RWPE1 (cell line): Measurements from ENCODE around the gene SETBP1.

Source experiments
- CTCF ChIA-PET: fragments of 350-600 bp; sonication (Branson Sonifier 250); formaldehyde crosslinking; extraction: SDS; loops from one replicate; lab custom pipeline; 2021; lab: Yijun Ruan, JAX
- POLR2A ChIA-PET: fragments of 400-600 bp; formaldehyde crosslinking; extraction: SDS; loops from one replicate; lab custom pipeline; 2020; ENCODE audit warnings: antibody characterized with exemption; ENCODE audit not compliant: low non-redundant PET; lab: Yijun Ruan, JAX
- DNase-seq: peaks from one replicate; pipeline ENCODE4 v3.0.0; 2012; ENCODE audit warnings: low spot score
- H3K27ac ChIP-seq: fragments of 450-650 bp; 2 replicates; pipeline ENCODE4 v1.5.1; 2017
- TF ChIP-seq, protein P1 (sequence below): fragments of 450-650 bp; conservative IDR thresholded peaks from 2 replicates; pipeline ENCODE4 v1.5.1; 2017; ENCODE audit warnings: low read depth, mild to moderate bottlenecking

Gene SETBP1

DNA sequence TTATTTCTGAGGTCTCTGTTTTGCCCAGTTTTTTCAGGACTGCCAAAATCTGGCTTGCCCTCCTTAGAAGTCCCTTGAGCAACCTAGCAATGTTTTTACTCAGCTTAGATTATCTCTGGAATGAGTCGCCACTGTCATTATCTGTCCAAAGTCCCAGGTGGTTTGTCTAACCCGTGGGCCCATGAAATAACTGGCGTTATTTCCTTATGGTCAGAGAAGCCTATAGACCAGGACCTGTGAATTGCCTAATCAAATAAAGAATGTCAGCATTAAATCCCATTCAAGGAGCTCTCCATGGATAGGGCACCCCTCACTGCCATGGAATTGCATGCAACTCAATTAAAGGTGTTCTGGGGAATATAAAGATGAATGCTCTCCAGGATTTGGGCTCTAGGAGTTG is 373.9 kb downstream of the SETBP1 start:
- no peak for DNase-seq
- ChIA-PET CTCF (no interaction called here), POLR2A (no interaction called here)
- TF ChIP-seq, protein P1, sequence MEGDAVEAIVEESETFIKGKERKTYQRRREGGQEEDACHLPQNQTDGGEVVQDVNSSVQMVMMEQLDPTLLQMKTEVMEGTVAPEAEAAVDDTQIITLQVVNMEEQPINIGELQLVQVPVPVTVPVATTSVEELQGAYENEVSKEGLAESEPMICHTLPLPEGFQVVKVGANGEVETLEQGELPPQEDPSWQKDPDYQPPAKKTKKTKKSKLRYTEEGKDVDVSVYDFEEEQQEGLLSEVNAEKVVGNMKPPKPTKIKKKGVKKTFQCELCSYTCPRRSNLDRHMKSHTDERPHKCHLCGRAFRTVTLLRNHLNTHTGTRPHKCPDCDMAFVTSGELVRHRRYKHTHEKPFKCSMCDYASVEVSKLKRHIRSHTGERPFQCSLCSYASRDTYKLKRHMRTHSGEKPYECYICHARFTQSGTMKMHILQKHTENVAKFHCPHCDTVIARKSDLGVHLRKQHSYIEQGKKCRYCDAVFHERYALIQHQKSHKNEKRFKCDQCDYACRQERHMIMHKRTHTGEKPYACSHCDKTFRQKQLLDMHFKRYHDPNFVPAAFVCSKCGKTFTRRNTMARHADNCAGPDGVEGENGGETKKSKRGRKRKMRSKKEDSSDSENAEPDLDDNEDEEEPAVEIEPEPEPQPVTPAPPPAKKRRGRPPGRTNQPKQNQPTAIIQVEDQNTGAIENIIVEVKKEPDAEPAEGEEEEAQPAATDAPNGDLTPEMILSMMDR, result no peak
- no peak overlapping the region for H3K27ac ChIP-seq

DNA sequence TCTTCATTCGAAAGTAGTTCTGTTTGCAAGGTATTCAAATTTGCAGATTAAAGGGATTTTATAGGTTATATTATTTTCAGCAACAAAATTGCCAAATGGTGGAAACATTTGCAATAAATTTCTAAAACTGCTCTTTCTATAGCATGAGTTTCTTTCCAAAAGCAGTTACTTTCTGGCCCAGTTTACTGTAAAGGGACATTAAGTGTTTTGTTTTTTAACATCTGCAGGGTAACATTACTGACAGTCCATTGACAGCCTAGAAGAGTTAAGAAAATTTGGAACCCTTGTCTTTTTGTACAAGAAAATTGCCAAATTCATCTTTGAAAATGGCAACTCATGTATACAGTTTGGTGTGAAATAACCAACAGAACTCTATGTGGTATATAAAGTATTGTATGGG is 375.1 kb downstream of the SETBP1 start:
- TF ChIP-seq, protein P1, result no peak
- ChIA-PET POLR2A (no interaction called here), CTCF (no interaction called here)
- H3K27ac ChIP-seq, result no peak overlapping the region
- no peak for DNase-seq

GRCh38 chr18:45056926-45057325 is 376.2 kb downstream of the SETBP1 start:
- TF ChIP-seq, protein P1, result no peak
- no peak for DNase-seq
- POLR2A ChIA-PET, result no interaction called here
- CTCF ChIA-PET, result no interaction called here
- no peak overlapping the region for H3K27ac ChIP-seq

DNA sequence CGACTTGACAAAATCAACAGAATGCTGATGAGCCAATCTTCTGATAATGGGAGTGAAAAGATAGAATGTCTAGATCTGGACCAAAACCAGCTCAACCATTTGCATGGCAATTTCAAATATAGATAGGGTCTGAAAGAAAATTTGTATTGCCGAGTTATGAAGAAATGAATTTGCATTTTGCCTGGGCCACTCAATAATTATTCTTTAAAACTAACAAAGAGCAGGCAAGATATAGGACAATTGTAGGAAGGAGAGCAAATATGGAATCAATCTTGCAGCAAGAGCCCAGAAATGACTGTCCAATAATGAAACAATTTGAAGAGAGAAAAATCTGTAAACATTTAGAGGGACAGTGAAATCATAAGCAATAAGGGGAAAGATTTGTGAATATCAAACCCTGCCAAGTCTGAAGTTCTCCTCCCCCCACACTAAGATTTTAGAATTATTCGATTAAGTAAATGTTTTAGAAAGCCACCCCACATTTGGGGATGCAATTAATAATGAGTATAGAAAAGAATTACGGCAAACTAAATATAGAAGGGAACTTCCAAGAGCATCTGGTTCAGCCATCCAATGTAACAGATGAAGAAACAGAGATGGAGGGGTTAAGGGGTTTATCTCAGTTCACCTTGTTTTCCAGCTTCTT is 377.4 kb downstream of the SETBP1 start:
- POLR2A ChIA-PET, result no interaction called here
- no peak overlapping the region for H3K27ac ChIP-seq
- TF ChIP-seq, protein P1, result no peak
- DNase-seq, result no peak
- CTCF ChIA-PET, result no interaction called here

DNA sequence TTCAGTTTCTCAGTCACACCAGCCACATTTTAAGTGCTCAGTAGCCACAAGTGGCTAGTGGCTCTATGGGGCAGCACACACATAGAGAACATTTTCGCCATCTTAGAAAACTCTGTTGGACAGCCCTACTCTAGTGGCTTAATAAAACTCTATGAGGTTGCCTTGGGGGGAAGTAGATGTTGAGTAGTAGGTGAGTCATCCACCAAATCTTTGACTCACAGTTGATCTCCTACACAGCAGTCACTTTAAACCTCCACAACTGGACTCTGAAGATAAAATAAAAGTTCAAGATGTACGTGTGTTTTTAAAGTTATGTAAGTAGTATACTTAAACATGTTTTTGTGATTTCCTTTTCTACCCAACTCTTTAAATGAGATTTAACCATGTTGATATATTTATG is 379.0 kb downstream of the SETBP1 start:
- TF ChIP-seq, protein P1, result no peak
- POLR2A ChIA-PET, result no interaction called here
- CTCF ChIA-PET, result interaction anchor here (0.7 kb wide), 1 partner anchor 16 kb away, joined by 3 read pairs; no protein-coding TSS in a partner anchor
- DNase-seq, result peak; percentile 49
- H3K27ac ChIP-seq, result no peak overlapping the region

GRCh38 chr18:45060102-45060501 is 379.4 kb downstream of the SETBP1 start:
- CTCF ChIA-PET, result interaction anchor here (0.7 kb wide), 1 partner anchor 16 kb away, joined by 3 read pairs; no protein-coding TSS in a partner anchor

More at GRCh38 chr18:45060102-45060501, 379.4 kb downstream of the SETBP1 start:
- TF ChIP-seq, protein P1, result no peak
- no peak overlapping the region for H3K27ac ChIP-seq
- DNase-seq, result no peak
- POLR2A ChIA-PET, result no interaction called here
